ENCODE results near the gene PDE10A. TPM values are rescaled to one million over a fixed set of nuclear protein-coding genes. Genes with fewer than 3 reads are reported as not detected.
A peak's percentile ranks its signal among the peaks of the same experiment; 100 is the strongest.

PDE10A gene
- total and polyA plus RNA-seq, 2 of the 8 experiments (the other 6 are each of a cell fraction or from before 2014, with no cell fraction given) = 1.1 to 2.4 TPM

GRCh38 chr6:165390475-165390874 lies 272.6 kb downstream of the PDE10A start:
- H3K27ac ChIP-seq (ENCODE audit: low read depth, low read length) = no peak overlapping the region
- H4K20me1 ChIP-seq (replicated peaks in 1 of 2; ENCODE audit: control insufficient read depth in 1 of 2, insufficient read depth in 2 of 2, low read length in 2 of 2) = no peaks in the 10 kb centered on the region
- FAIRE-seq (no peak), DNase-seq (ENCODE audit: low read depth in 1 of 2, low spot score in 2 of 2) (no peak)
- H3K9ac ChIP-seq (replicated peaks in 1 of 4; ENCODE audit: extremely low read depth in 1 of 4, low read depth in 3 of 4, low read length in 3 of 4) = no peak overlapping the region
- H2AK5ac ChIP-seq (ENCODE audit: low read depth, low read length) = no peak overlapping the region
- H2AFZ ChIP-seq (ENCODE audit: low read length) = no peak overlapping the region
- no peak overlapping the region for H2BK5ac ChIP-seq (ENCODE audit: low read depth, low read length)
- H3K9me3 ChIP-seq (ENCODE audit: insufficient read depth in 2 of 2, low read depth in 1 of 2, low read length in 1 of 2) = no peaks in the 10 kb centered on the region
- no peak overlapping the region for H3K14ac ChIP-seq (ENCODE audit: insufficient read length)
- H2BK120ac ChIP-seq (replicated peaks; ENCODE audit: low read depth, low read length) = no peak overlapping the region
- no peak overlapping the region for H4K91ac ChIP-seq (replicated peaks; ENCODE audit: insufficient read length, low read length)
- ChIA-PET POLR2A (ENCODE audit: partially characterized antibody) (no interaction called here), CTCF (ENCODE audit: partially characterized antibody) (interaction anchor here (1.3 to 1.5 kb wide), 2 partner anchors 18 to 22 kb away, joined by 3 read pairs; no protein-coding TSS in a partner anchor)
- no peaks in the 10 kb centered on the region for H3K36me3 ChIP-seq (ENCODE audit: control insufficient read depth in 2 of 4, insufficient read depth in 4 of 4, low read length in 3 of 4)
- no peak overlapping the region for H3K56ac ChIP-seq (replicated peaks; ENCODE audit: insufficient read length, low read depth, low read length)
- H2BK15ac ChIP-seq (ENCODE audit: low read length) = no peak overlapping the region
- no peak overlapping the region for H2BK12ac ChIP-seq (ENCODE audit: low read depth, low read length)
- H3K27me3 ChIP-seq (replicated peaks in 1 of 4; ENCODE audit: control insufficient read depth in 3 of 4, extremely low read depth in 1 of 4, insufficient read depth in 3 of 4, low read length in 3 of 4) = no peaks in the 10 kb centered on the region
- H3K23ac ChIP-seq (ENCODE audit: insufficient read length) = no peak overlapping the region
- WGBS, 2 experiments (ENCODE audit: extremely low coverage in 1 of 2, insufficient coverage in 1 of 2, insufficient read length in 1 of 2, insufficient replicate concordance in 2 of 2, low coverage in 1 of 2, low lambda C conversion rate in 2 of 2, missing lambda C conversion rate in 1 of 2) = 82% methylated on average over 6 of the region's 6 CpGs; no CpG with 5 or more reads in 1 of the 2 experiments
- no peaks in the 10 kb centered on the region for H3K23me2 ChIP-seq (ENCODE audit: low read depth, low read length)
- H3K79me1 ChIP-seq (ENCODE audit: low read depth, low read length) = no peaks in the 10 kb centered on the region
- no peak overlapping the region for H4K5ac ChIP-seq (ENCODE audit: insufficient read length, low read depth, low read length)
- peaks cover 0 to 3% (median 0%) of the 10 kb centered on the region in 4 experiments; a peak in 1 of 7 replicates for H3K4me1 ChIP-seq (replicated peaks in 1 of 4; ENCODE audit: control insufficient read depth in 3 of 4, insufficient read depth in 4 of 4, low read length in 3 of 4)
- H3K4me2 ChIP-seq (ENCODE audit: insufficient read depth in 1 of 2, low read depth in 2 of 2, low read length in 2 of 2) = no peak overlapping the region
- no peak overlapping the region for H2BK20ac ChIP-seq (ENCODE audit: low read length)
- H4K8ac ChIP-seq (ENCODE audit: extremely low read depth, insufficient read depth, low read length) = no peak overlapping the region
- H3K79me2 ChIP-seq (ENCODE audit: control insufficient read depth in 1 of 2, insufficient read depth in 2 of 2, low read length in 2 of 2) = no peaks in the 10 kb centered on the region
- H3K4me3 ChIP-seq (ENCODE audit: extremely low read depth in 1 of 4, insufficient read depth in 2 of 4, low read depth in 3 of 4, low read length in 4 of 4) = no peak overlapping the region
- H3K4ac ChIP-seq (replicated peaks; ENCODE audit: insufficient read length, low read depth, low read length) = no peak overlapping the region
- no peak overlapping the region for H3K18ac ChIP-seq (ENCODE audit: extremely low read depth, low read length)
- TF ChIP-seq TCF12 (IDR thresholded peaks at IDR 0.05; ENCODE audit: low read depth, low read length) (no peak), SAP30 (IDR thresholded peaks at IDR 0.05; ENCODE audit: insufficient read depth, insufficient replicate concordance, low read length) (no peak)
- TF ChIP-seq, protein P1, sequence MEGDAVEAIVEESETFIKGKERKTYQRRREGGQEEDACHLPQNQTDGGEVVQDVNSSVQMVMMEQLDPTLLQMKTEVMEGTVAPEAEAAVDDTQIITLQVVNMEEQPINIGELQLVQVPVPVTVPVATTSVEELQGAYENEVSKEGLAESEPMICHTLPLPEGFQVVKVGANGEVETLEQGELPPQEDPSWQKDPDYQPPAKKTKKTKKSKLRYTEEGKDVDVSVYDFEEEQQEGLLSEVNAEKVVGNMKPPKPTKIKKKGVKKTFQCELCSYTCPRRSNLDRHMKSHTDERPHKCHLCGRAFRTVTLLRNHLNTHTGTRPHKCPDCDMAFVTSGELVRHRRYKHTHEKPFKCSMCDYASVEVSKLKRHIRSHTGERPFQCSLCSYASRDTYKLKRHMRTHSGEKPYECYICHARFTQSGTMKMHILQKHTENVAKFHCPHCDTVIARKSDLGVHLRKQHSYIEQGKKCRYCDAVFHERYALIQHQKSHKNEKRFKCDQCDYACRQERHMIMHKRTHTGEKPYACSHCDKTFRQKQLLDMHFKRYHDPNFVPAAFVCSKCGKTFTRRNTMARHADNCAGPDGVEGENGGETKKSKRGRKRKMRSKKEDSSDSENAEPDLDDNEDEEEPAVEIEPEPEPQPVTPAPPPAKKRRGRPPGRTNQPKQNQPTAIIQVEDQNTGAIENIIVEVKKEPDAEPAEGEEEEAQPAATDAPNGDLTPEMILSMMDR (IDR thresholded peaks at IDR 0.05; ENCODE audit: control extremely low read depth in 1 of 3, insufficient read depth in 1 of 3, low read depth in 1 of 3, low read length in 3 of 3) = peak in 2 of 3 experiments; percentile 8 to 23; a peak in 2 of 4 replicates
